SK-N-MC (cell line): ENCODE data around the gene TTC6.

ENCODE experiments used
- DNase-seq: peaks from one replicate; pipeline ENCODE4 v3.0.0-alpha.2; 2011; ENCODE audit warnings: low read depth, low spot score
- H3K27ac ChIP-seq: fragments of 200-600 bp; sonication (generic); 2 replicates; pipeline ENCODE4 v1.5.1; 2016; ENCODE audit warnings: mixed run types
- H3K36me3 ChIP-seq: fragments of 200-600 bp; sonication (generic); 2 replicates; pipeline ENCODE4 v1.6.1; 2017; ENCODE audit warnings: antibody characterized with exemption, low read length, mixed read lengths; ENCODE audit not compliant: insufficient read depth
- H3K4me3 ChIP-seq: fragments of 200-600 bp; sonication (generic); 2 replicates; pipeline ENCODE4 v1.5.1; 2016
- H3K9ac ChIP-seq: fragments of 200-600 bp; sonication (generic); 2 replicates; pipeline ENCODE4 v1.8.0; 2017; ENCODE audit warnings: mixed run types, mixed read lengths; ENCODE audit not compliant: insufficient read length
- H3K9me3 ChIP-seq: fragments of 200-600 bp; sonication (generic); 2 replicates; pipeline ENCODE4 v1.6.1; 2017; ENCODE audit warnings: low read depth, mild to moderate bottlenecking, antibody characterized with exemption, low read length, moderate library complexity, mixed read lengths
- EZH2 ChIP-seq: fragments of 200-600 bp; sonication (generic); IDR thresholded peaks from one replicate; pipeline ENCODE4 v1.6.1; 2017; ENCODE audit warnings: antibody characterized with exemption
- FOXP2 ChIP-seq: optimal IDR thresholded peaks from 2 replicates; pipeline ENCODE3; 2011; ENCODE audit warnings: mild to moderate bottlenecking, moderate library complexity; ENCODE audit not compliant: insufficient read depth; ENCODE audit errors: extremely low read length, control extremely low read depth
- POLR2AphosphoS5 ChIP-seq: IDR thresholded peaks from 2 replicates; pipeline ENCODE4 v1.6.1; 2012; ENCODE audit warnings: mild to moderate bottlenecking, low read depth, low read length, borderline replicate concordance

Gene TTC6

DNA sequence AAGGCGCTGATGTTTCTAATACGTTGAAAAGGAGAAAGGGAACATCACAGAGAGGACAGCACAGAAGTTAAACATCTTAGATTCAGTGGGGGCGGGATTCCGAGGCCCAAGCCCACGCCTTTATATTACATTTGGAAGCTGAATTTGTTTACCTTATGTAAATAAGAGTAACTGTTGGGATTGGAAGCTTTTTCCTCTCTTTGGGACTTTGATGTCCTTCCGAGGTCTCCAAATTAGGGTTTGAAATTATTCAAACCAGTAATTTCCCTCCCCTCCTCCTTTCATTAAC lies 6.8 kb upstream of the TTC6 start:
- Histone ChIP-seq H3K27ac (no peak overlapping the region), H3K9ac (no peak overlapping the region), H3K4me3 (no peak overlapping the region), H3K36me3 (peaks cover 11% of the 10 kb centered on the region), H3K9me3 (no peaks in the 10 kb centered on the region)
- TF ChIP-seq EZH2 (no peak), POLR2AphosphoS5 (no peak), FOXP2 (no peak)
- no peak for DNase-seq

GRCh38 chr14:37588956-37589714 lies 6.3 kb upstream of the TTC6 start:
- no peak for TF ChIP-seq FOXP2
- no peak for TF ChIP-seq EZH2
- TF ChIP-seq POLR2AphosphoS5 = no peak
- H3K4me3 ChIP-seq = no peak overlapping the region
- H3K9me3 ChIP-seq = no peaks in the 10 kb centered on the region
- H3K9ac ChIP-seq = no peak overlapping the region
- no peak overlapping the region for H3K27ac ChIP-seq
- peaks cover 11% of the 10 kb centered on the region for H3K36me3 ChIP-seq
- DNase-seq = no peak

GRCh38 chr14:37589715-37590427 lies 5.6 kb upstream of the TTC6 start:
- Histone ChIP-seq H3K36me3 (peaks cover 11% of the 10 kb centered on the region), H3K9ac (no peak overlapping the region), H3K27ac (no peak overlapping the region), H3K9me3 (no peaks in the 10 kb centered on the region), H3K4me3 (no peak overlapping the region)
- no peak for DNase-seq
- TF ChIP-seq POLR2AphosphoS5 (no peak), FOXP2 (no peak), EZH2 (no peak)

DNA sequence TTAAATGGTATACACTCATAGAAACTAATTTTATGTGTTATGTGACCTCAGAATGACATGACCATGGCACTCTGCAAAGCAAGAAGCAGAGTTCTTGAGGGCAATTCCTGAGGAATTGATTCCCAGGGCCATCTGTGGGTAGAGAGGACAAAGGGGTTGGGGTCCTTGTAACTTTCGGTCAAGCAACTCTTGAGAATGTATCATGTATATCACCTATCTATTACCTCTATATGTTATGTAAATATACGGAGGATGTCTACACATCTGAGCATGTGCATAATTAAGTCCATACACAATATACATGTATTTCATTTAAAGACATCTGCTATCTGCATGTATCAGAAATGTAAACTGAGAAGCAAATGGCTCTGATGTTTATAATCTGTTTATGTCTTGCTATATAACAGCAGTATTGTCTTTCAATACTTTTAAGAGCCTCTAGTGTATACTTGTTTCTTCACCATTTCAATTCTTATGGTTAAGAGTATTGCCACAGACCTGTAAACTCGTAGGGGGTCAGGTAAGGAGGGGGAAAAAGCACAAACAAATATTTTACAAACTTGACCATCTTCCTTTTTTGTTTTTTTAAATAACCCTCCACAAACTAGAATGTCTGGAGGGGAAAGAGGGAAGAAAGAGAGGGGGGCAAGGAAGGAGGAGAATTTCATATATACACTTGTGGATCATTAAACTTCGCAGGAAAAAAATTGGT lies 4.8 kb upstream of the TTC6 start:
- Histone ChIP-seq H3K27ac (no peak overlapping the region), H3K36me3 (peaks cover 11% of the 10 kb centered on the region), H3K9me3 (no peaks in the 10 kb centered on the region), H3K9ac (no peak overlapping the region), H3K4me3 (no peak overlapping the region)
- TF ChIP-seq POLR2AphosphoS5 (no peak), EZH2 (no peak), FOXP2 (no peak)
- DNase-seq = no peak

DNA sequence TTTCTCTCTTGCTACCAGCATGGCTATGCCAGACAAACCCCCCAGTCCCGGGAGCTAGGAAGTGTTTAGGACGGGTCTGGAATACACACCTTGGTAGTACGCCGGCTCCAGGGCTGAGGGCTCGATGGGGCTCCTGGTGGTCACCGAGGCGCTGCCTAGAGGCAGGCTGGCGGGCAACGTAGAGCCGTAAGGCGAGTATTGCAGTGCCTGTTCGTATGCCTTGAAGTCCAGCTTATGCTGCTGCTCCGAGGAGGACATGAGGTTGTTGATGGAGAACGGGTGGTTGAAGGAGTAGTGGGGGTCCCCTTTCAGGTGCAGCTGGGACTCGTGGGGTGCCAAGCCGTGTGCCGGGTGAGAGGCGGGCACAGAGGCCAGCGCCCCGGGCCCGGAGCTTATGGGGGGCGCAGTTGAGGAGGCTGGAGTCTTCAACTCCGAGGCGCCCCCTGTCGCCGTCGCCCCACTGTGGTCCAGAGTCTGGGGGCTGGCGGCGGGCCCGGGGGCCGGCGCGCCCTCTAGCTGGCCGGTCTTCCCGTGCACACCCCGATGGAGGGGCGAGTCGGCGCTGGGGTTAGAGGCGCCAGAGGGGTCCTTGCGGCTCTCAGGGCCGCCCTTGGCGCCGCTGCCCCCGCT lies 4.0 kb upstream of the TTC6 start:
- DNase-seq = no peak
- H3K9me3 ChIP-seq = no peaks in the 10 kb centered on the region
- H3K4me3 ChIP-seq = no peak overlapping the region
- H3K36me3 ChIP-seq = peaks cover 11% of the 10 kb centered on the region
- no peak overlapping the region for H3K9ac ChIP-seq
- H3K27ac ChIP-seq = no peak overlapping the region
- TF ChIP-seq FOXP2 = no peak
- no peak for TF ChIP-seq POLR2AphosphoS5
- TF ChIP-seq EZH2 = no peak

DNA sequence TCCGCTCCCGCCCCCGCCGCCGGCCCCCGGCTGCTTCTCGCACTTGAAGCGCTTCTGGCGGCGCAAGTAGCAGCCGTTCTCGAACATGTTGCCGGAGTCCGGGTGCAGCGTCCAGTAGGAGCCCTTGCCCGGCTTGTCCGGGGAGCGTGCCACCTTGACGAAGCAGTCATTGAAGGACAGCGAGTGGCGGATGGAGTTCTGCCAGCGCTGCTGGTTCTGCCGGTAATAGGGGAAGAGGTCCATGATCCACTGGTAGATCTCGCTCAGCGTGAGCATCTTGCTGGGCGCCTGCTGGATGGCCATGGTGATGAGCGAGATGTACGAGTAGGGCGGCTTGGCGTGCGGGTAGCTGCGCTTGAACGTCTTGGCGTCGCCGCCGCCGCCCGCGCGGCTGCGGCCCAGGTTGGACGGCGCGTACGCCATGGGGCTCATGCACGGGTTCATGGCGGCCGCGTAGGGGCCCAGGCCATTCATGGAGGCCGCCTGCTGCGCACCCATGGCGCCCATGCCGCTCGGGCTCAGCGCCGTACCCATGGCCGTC lies 3.4 kb upstream of the TTC6 start:
- TF ChIP-seq FOXP2 (no peak), EZH2 (no peak), POLR2AphosphoS5 (no peak)
- no peak overlapping the region for H3K4me3 ChIP-seq
- no peak overlapping the region for H3K9ac ChIP-seq
- no peak overlapping the region for H3K27ac ChIP-seq
- no peaks in the 10 kb centered on the region for H3K9me3 ChIP-seq
- DNase-seq = no peak
- peaks cover 11% of the 10 kb centered on the region for H3K36me3 ChIP-seq

DNA sequence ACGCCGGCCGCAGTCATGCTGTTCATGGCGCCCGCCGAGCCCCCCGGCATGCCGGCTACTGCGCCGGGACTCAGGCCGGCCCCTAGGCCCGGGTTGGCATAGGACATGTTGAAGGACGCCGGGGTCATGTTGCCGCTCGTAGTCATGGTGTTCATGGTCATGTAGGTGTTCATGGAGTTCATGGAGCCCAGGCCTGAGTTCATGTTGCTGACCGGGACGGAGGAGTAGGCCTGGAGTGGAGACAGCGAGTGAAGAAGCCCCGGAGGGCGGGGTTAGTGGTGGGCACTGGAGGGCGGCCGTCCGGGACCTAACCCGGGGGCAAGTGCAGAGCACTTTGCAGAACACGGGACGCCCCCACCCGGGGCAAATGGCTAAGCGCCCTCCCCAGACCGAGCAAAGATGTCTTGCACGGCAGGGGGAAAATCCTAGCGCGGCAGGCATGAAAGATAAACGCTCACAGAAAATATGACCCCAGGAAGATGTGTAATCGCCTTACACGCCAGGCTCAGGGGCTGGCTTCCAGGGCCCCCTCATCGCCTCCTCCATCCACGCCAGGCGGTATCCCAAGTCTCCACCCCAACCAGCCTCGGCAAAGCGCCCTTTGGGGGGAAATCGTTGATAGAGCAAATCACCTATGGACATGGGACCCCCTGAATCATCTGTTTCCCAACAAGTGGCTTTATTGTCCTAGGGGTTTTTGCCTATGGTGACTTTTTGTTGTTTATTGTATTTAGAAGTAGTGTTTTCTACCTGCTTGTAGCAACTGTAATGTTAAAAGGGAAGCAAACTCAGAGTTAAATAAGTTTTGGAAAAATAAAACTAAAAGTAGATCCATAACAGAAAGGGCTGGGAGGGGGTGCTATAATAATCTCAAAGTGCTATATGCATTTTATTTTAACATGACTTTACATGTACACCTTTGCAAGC lies 2.7 kb upstream of the TTC6 start:
- no peak overlapping the region for H3K27ac ChIP-seq
- H3K9me3 ChIP-seq = no peaks in the 10 kb centered on the region
- H3K4me3 ChIP-seq = peak overlapping the region; percentile 90
- TF ChIP-seq EZH2 (no peak), POLR2AphosphoS5 (no peak), FOXP2 (no peak)
- H3K9ac ChIP-seq = no peak overlapping the region
- peaks cover 11% of the 10 kb centered on the region for H3K36me3 ChIP-seq
- DNase-seq = no peak
